Measurements from ENCODE around the gene SLC5A12. TPM values are rescaled to one million over a fixed set of nuclear protein-coding genes. Genes with fewer than 3 reads are reported as not detected.

The SLC5A12 gene
- total and polyA plus RNA-seq, 2 of the 4 experiments (the other 2 are of a cell fraction), result not detected

GRCh38 chr11:26765323-26765722, 43.5 kb upstream of the SLC5A12 start:
- Histone ChIP-seq H4K20me1 (ENCODE audit: insufficient read depth, low read length) (no peaks in the 10 kb centered on the region), H2BK20ac (ENCODE audit: low read depth, low read length) (no peak overlapping the region), H3K18ac (ENCODE audit: low read depth, low read length) (no peak overlapping the region), H3K56ac (ENCODE audit: extremely low read depth, insufficient read depth, low read length) (no peak overlapping the region), H3K23ac (ENCODE audit: low read depth, low read length) (no peak overlapping the region), H2BK120ac (ENCODE audit: low read depth, low read length) (no peak overlapping the region), H3K27ac (ENCODE audit: insufficient read depth, low read length) (no peak overlapping the region), H3K79me1 (ENCODE audit: low read depth in 1 of 2, low read length in 2 of 2) (no peaks in the 10 kb centered on the region), H2BK15ac (ENCODE audit: low read depth, low read length) (no peak overlapping the region), H3K9ac (ENCODE audit: low read depth, low read length) (no peak overlapping the region), H3K9me3 (ENCODE audit: control insufficient read depth, insufficient read depth, low read length) (no peaks in the 10 kb centered on the region; the same call in 1 of the 2 replicates), H4K8ac (ENCODE audit: low read depth in 2 of 2, low read length in 2 of 2) (no peak overlapping the region), H4K5ac (ENCODE audit: low read depth, low read length) (no peak overlapping the region), H3K4me2 (ENCODE audit: low read depth, low read length) (no peak overlapping the region), H2AK9ac (replicated peaks; ENCODE audit: low read depth, low read length, poor library complexity) (no peak overlapping the region), H4K91ac (ENCODE audit: insufficient read depth, low read depth, low read length) (no peak overlapping the region), H3K9me1 (ENCODE audit: insufficient read depth, low read length) (no peaks in the 10 kb centered on the region), H3K14ac (replicated peaks; ENCODE audit: low read depth, low read length) (no peak overlapping the region), H3K4me1 (ENCODE audit: control insufficient read depth, insufficient read depth, low read length) (no peaks in the 10 kb centered on the region), H3K36me3 (ENCODE audit: control insufficient read depth, insufficient read depth, low read length) (no peaks in the 10 kb centered on the region), H2AFZ (replicated peaks; ENCODE audit: low read length, poor library complexity) (no peak overlapping the region), H3K27me3 (ENCODE audit: control insufficient read depth, insufficient read depth, low read length) (no peaks in the 10 kb centered on the region; the same call in 1 of the 2 replicates), H3K4me3 (ENCODE audit: insufficient read depth, low read depth, low read length) (no peak overlapping the region), H2BK5ac (ENCODE audit: low read depth, low read length, poor library complexity, severe bottlenecking) (no peak overlapping the region), H2AK5ac (ENCODE audit: low read depth, low read length) (no peak overlapping the region), H3K4ac (ENCODE audit: low read depth, low read length) (no peak overlapping the region)
- no peak for TF ChIP-seq CTCF (conservative IDR thresholded peaks at IDR 0.05; ENCODE audit: low read depth, low read length)
- TF ChIP-seq POLR2A (IDR thresholded peaks at IDR 0.05; ENCODE audit: low read depth, low read length), result no peak
- no peak for TF ChIP-seq FOS (IDR thresholded peaks at IDR 0.05; ENCODE audit: low read depth, low read length)
- TF ChIP-seq RAD21 (IDR thresholded peaks at IDR 0.05; ENCODE audit: low read length), result no peak
- TF ChIP-seq CHD1 (IDR thresholded peaks at IDR 0.05; ENCODE audit: low read depth, low read length), result no peak
- no peak for TF ChIP-seq MXI1 (IDR thresholded peaks at IDR 0.05; ENCODE audit: borderline replicate concordance, low read depth, low read length)
- TF ChIP-seq SMC3 (IDR thresholded peaks at IDR 0.05; ENCODE audit: low read depth, low read length), result no peak
- no peak for TF ChIP-seq MAZ (IDR thresholded peaks at IDR 0.05; ENCODE audit: borderline replicate concordance, low read depth, low read length)
- TF ChIP-seq ELK1 (IDR thresholded peaks at IDR 0.05; ENCODE audit: borderline replicate concordance, low read depth, low read length), result no peak
- no TSS peak for BruUV-seq (replicated peaks)
- intact Hi-C loops (cut with micrococcal nuclease), result no loop called here
- ChIA-PET POLR2A (ENCODE audit: unreplicated experiment) (no interaction called here), CTCF (no interaction called here)
- DNase-seq (no peak), ATAC-seq (ENCODE audit: low read depth) (no peak)
- WGBS, 2 experiments (ENCODE audit: extremely low coverage in 2 of 2, insufficient read length in 1 of 2), result no CpG with 5 or more reads among the region's 3 CpGs
- dilution Hi-C loops (cut with HindIII; ENCODE audit: low sequenced_read_pairs, unreplicated experiment), result no loop called here
- in situ Hi-C loops (cut with MboI; ENCODE audit: low sequenced_read_pairs), result loop anchor here (25.0 kb wide), 1 partner anchor 722 kb away; no protein-coding TSS in a partner anchor

Data from IMR-90 (cell line).